HL-60 (cell line): ENCODE results near the gene SYNRG.

Experiments
- DNase-seq, 2 experiments: peaks; one replicate each; pipeline ENCODE4 v3.0.0-alpha.2; 2010 to 2020; ENCODE audit warnings: low read depth in 1 of 2, low spot score in 1 of 2
- H3K27ac ChIP-seq: fragments of 250-450 bp; sonication (Bioruptor Pico); replicated peaks from 2 replicates; pipeline ENCODE4 v1.5.1; 2020; ENCODE audit warnings: mild to moderate bottlenecking, moderate library complexity
- H3K27me3 ChIP-seq: fragments of 250-450 bp; sonication (Bioruptor Pico); 2 replicates; pipeline ENCODE4 v1.5.1; 2021; ENCODE audit warnings: mild to moderate bottlenecking, moderate library complexity; ENCODE audit not compliant: insufficient read depth, poor library complexity, severe bottlenecking
- H3K4me3 ChIP-seq: replicated peaks from 2 replicates; pipeline ENCODE4 v1.5.1; 2011; ENCODE audit warnings: mild to moderate bottlenecking, control low read depth, low read length; ENCODE audit not compliant: insufficient read depth
- CTCF ChIP-seq: IDR thresholded peaks from one replicate; pipeline ENCODE4 v1.5.1; 2011; ENCODE audit warnings: low read length, control low read depth, inconsistent platforms; ENCODE audit not compliant: insufficient read depth
- GABPA ChIP-seq: IDR thresholded peaks from 2 replicates; pipeline ENCODE4 v1.6.1; 2012; ENCODE audit warnings: low read depth
- POLR2AphosphoS5 ChIP-seq: IDR thresholded peaks from 2 replicates; pipeline ENCODE4 v1.6.1; 2012; ENCODE audit warnings: low read depth
- REST ChIP-seq: IDR thresholded peaks from 2 replicates; pipeline ENCODE4 v1.6.1; 2012; ENCODE audit warnings: low read depth; ENCODE audit not compliant: insufficient replicate concordance
- SPI1 ChIP-seq: IDR thresholded peaks from 2 replicates; pipeline ENCODE4 v1.6.1; 2012; ENCODE audit warnings: low read depth, mild to moderate bottlenecking, borderline replicate concordance

The SYNRG gene

GRCh38 chr17:37604556-37604955 lies 4.7 kb downstream of the SYNRG start:
- no peak for DNase-seq
- Histone ChIP-seq H3K4me3 (no peak overlapping the region), H3K27ac (no peak overlapping the region), H3K27me3 (no peaks in the 10 kb centered on the region)
- TF ChIP-seq REST, result no peak
- no peak for TF ChIP-seq GABPA
- TF ChIP-seq SPI1, result no peak
- no peak for TF ChIP-seq POLR2AphosphoS5
- TF ChIP-seq CTCF, result no peak

GRCh38 chr17:37598145-37598544 lies 11.1 kb downstream of the SYNRG start:
- Histone ChIP-seq H3K27me3 (no peaks in the 10 kb centered on the region), H3K4me3 (no peak overlapping the region), H3K27ac (no peak overlapping the region)
- no peak for DNase-seq
- no peak for TF ChIP-seq GABPA
- TF ChIP-seq SPI1, result no peak
- no peak for TF ChIP-seq POLR2AphosphoS5
- no peak for TF ChIP-seq REST
- TF ChIP-seq CTCF, result no peak

- H3K4me3 ChIP-seq, result no peak overlapping the region
- TF ChIP-seq CTCF (no peak), SPI1 (no peak), POLR2AphosphoS5 (no peak), GABPA (no peak), REST (no peak)
- DNase-seq, result no peak
- H3K27ac ChIP-seq, result no peak overlapping the region
- H3K27me3 ChIP-seq, result no peaks in the 10 kb centered on the region
Measured at GRCh38 chr17:37592291-37592690, 16.9 kb downstream of the SYNRG start.
